ENCODE measurements around the gene AMOTL1. TPM values are rescaled to one million over a fixed set of nuclear protein-coding genes. Genes with fewer than 3 reads are reported as not detected.

AMOTL1 gene
- total RNA-seq, 1 experiment from 2014 or later, result 32.6 TPM

GRCh38 chr11:94814272-94814976, 46.3 kb downstream of the AMOTL1 start:
- TF ChIP-seq EZH2 (IDR thresholded peaks at IDR 0.05; ENCODE audit: low read length, unreplicated experiment), result no peak
- POLR2A ChIA-PET (ENCODE audit: unreplicated experiment), result no interaction called here
- H3K36me3 ChIP-seq (ENCODE audit: low read depth, low read length), result peaks cover 69% of the 10 kb centered on the region

GRCh38 chr11:94815705-94816344, 47.7 kb downstream of the AMOTL1 start:
- Histone ChIP-seq H3K9ac (ENCODE audit: low read length) (no peak overlapping the region), H3K4me3 (ENCODE audit: low read length) (no peak overlapping the region; the same call in 1 of the 2 replicates), H3K9me2 (replicated peaks; ENCODE audit: low read length) (no peaks in the 10 kb centered on the region), H3K36me3 (ENCODE audit: low read depth, low read length) (peaks cover 77% of the 10 kb centered on the region), H3K79me2 (ENCODE audit: low read length) (no peaks in the 10 kb centered on the region), H3F3A (ENCODE audit: low read length, unreplicated experiment) (no peaks in the 10 kb centered on the region), H2AFZ (ENCODE audit: low read length) (no peak overlapping the region), H3K27ac (ENCODE audit: low read length) (no peak overlapping the region), H3K27me3 (ENCODE audit: low read length) (no peaks in the 10 kb centered on the region), H3K9me3 (ENCODE audit: low read length) (peaks cover 44% of the 10 kb centered on the region), H3K4me1 (ENCODE audit: insufficient read depth, low read length) (no peaks in the 10 kb centered on the region), H3K4me2 (ENCODE audit: low read length) (no peak overlapping the region), H4K20me1 (ENCODE audit: low read length) (no peaks in the 10 kb centered on the region)
- DNase-seq (peak; percentile 65), ATAC-seq (no peak)
- TF ChIP-seq EZH2phosphoT487 (IDR thresholded peaks at IDR 0.05; ENCODE audit: borderline replicate concordance, low read length), result no peak
- TF ChIP-seq EZH2 (IDR thresholded peaks at IDR 0.05; ENCODE audit: low read length, unreplicated experiment), result no peak
- no peak for TF ChIP-seq CTCF (conservative IDR thresholded peaks at IDR 0.05; ENCODE audit: low read depth, low read length)
- intact Hi-C loops (cut with micrococcal nuclease), result no loop called here
- CTCF ChIA-PET, result no interaction called here
- BruUV-seq (replicated peaks), result no TSS peak
- POLR2A ChIA-PET (ENCODE audit: unreplicated experiment), result no interaction called here

More at GRCh38 chr11:94814272-94814976, 46.3 kb downstream of the AMOTL1 start:
- ATAC-seq (no peak), DNase-seq (no peak)
- H3F3A ChIP-seq (ENCODE audit: low read length, unreplicated experiment), result no peaks in the 10 kb centered on the region
- peaks cover 44% of the 10 kb centered on the region for H3K9me3 ChIP-seq (ENCODE audit: low read length)
- no peaks in the 10 kb centered on the region for H3K4me1 ChIP-seq (ENCODE audit: insufficient read depth, low read length)
- H3K9ac ChIP-seq (ENCODE audit: low read length), result no peak overlapping the region
- H3K27me3 ChIP-seq (ENCODE audit: low read length), result no peaks in the 10 kb centered on the region
- no peaks in the 10 kb centered on the region for H3K79me2 ChIP-seq (ENCODE audit: low read length)
- no peak overlapping the region for H3K27ac ChIP-seq (ENCODE audit: low read length)
- no TSS peak for BruUV-seq (replicated peaks)
- no peak overlapping the region for H3K4me2 ChIP-seq (ENCODE audit: low read length)
- CTCF ChIA-PET, result no interaction called here
- intact Hi-C loops (cut with micrococcal nuclease), result no loop called here
- no peaks in the 10 kb centered on the region for H4K20me1 ChIP-seq (ENCODE audit: low read length)
- H3K4me3 ChIP-seq (ENCODE audit: low read length), result no peak overlapping the region
- no peak overlapping the region for H2AFZ ChIP-seq (ENCODE audit: low read length)
- H3K9me2 ChIP-seq (replicated peaks; ENCODE audit: low read length), result no peaks in the 10 kb centered on the region

GRCh38 chr11:94820480-94820879, 52.3 kb downstream of the AMOTL1 start:
- CTCF ChIA-PET, result no interaction called here
- no peak overlapping the region for H3K4me2 ChIP-seq (ENCODE audit: low read length)
- H3K4me3 ChIP-seq (ENCODE audit: low read length), result no peak overlapping the region
- intact Hi-C loops (cut with micrococcal nuclease), result no loop called here
- H3K9me3 ChIP-seq (ENCODE audit: low read length), result peaks cover 19% of the 10 kb centered on the region
- no peaks in the 10 kb centered on the region for H3K27me3 ChIP-seq (ENCODE audit: low read length)
- H3K36me3 ChIP-seq (ENCODE audit: low read depth, low read length), result peaks cover 68% of the 10 kb centered on the region
- BruUV-seq (replicated peaks), result no TSS peak
- H3K9ac ChIP-seq (ENCODE audit: low read length), result no peak overlapping the region
- no peaks in the 10 kb centered on the region for H3K79me2 ChIP-seq (ENCODE audit: low read length)
- H2AFZ ChIP-seq (ENCODE audit: low read length), result no peak overlapping the region
- TF ChIP-seq CTCF (conservative IDR thresholded peaks at IDR 0.05; ENCODE audit: low read depth, low read length), result no peak
- TF ChIP-seq EZH2 (IDR thresholded peaks at IDR 0.05; ENCODE audit: low read length, unreplicated experiment), result no peak
- no peak for TF ChIP-seq EZH2phosphoT487 (IDR thresholded peaks at IDR 0.05; ENCODE audit: borderline replicate concordance, low read length)
- no peaks in the 10 kb centered on the region for H3K4me1 ChIP-seq (ENCODE audit: insufficient read depth, low read length)
- DNase-seq, result no peak
- H3F3A ChIP-seq (ENCODE audit: low read length, unreplicated experiment), result no peaks in the 10 kb centered on the region
- POLR2A ChIA-PET (ENCODE audit: unreplicated experiment), result no interaction called here
- ATAC-seq, result no peak
- no peaks in the 10 kb centered on the region for H4K20me1 ChIP-seq (ENCODE audit: low read length)
- no peaks in the 10 kb centered on the region for H3K9me2 ChIP-seq (replicated peaks; ENCODE audit: low read length)
- no peak overlapping the region for H3K27ac ChIP-seq (ENCODE audit: low read length)
